Measurements from ENCODE around the gene LEMD2. TPM values are rescaled to one million over a fixed set of nuclear protein-coding genes. Genes with fewer than 3 reads are reported as not detected.

Gene LEMD2
- total RNA-seq, 1 experiment from 2014 or later, result 91.8 TPM

DNA sequence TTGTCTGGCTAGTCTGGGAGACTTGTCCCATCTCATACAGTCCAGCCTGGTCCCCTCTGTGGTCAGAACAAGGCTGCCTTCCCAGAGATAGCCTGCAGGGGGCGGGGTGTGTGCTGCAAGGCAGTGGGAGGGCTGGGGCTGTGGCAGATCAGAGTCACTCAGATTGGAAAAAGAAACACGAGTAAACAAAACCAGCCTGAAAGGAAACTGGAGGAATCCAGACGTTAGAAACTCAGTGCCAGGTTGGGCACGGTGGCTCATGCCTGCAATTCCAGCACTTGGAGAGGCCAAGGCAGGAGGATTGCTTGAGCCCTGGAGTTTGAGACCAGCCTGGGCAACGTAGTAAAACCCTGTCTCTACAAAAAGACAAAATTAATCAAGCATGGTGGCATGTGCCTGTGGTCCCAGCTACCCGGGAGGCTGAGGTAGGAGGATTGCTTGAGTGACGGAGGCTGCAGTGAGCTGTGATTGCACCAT lies 20.2 kb downstream of the LEMD2 start:
- Mint-ChIP-seq H3K27me3 (ENCODE audit: low read depth) (peaks cover 12% of the 10 kb centered on the region), H3K27ac (0 out of 7 replicates have a peak overlapping the region, but pooled peaks of 1 of the 3 experiments have one; percentile 44), H3K4me1 (peaks cover 42 to 46% of the 10 kb centered on the region in 2 experiments), H3K4me3 (no peak overlapping the region), H3K9me3 (peaks cover 0 to 3% of the 10 kb centered on the region in 2 experiments; a peak in 2 of 5 replicates), H3K36me3 (ENCODE audit: insufficient read depth in 1 of 3, low read depth in 3 of 3) (peaks cover 2 to 18% (median 17%) of the 10 kb centered on the region in 3 experiments)
- Histone ChIP-seq H4K20me1 (ENCODE audit: control insufficient read depth, insufficient read depth, insufficient read length) (no peaks in the 10 kb centered on the region), H3K14ac (ENCODE audit: insufficient read depth, low read length) (no peak overlapping the region), H3K9me3 (ENCODE audit: control insufficient read depth, low read depth, low read length) (no peaks in the 10 kb centered on the region), H2AFZ (ENCODE audit: low read length) (no peak overlapping the region), H3K9ac (ENCODE audit: extremely low read depth, insufficient read length, low read length) (no peak overlapping the region), H4K5ac (ENCODE audit: insufficient read length, low read depth, low read length) (no peak overlapping the region), H3T11ph (ENCODE audit: low read length) (no peak overlapping the region), H3K4me1 (ENCODE audit: insufficient read depth, low read length) (peaks cover 10% of the 10 kb centered on the region), H3K4me2 (ENCODE audit: insufficient read depth, insufficient read length, low read length) (no peak overlapping the region), H2BK12ac (ENCODE audit: insufficient read length, low read depth, low read length) (no peak overlapping the region), H3K27ac (ENCODE audit: insufficient read length, low read depth, low read length) (no peak overlapping the region), H3K18ac (ENCODE audit: insufficient read length, low read depth, low read length) (no peak overlapping the region), H2AK5ac (ENCODE audit: insufficient read length, low read length) (no peak overlapping the region), H3K56ac (ENCODE audit: insufficient read length, low read depth, low read length) (no peak overlapping the region), H2BK20ac (ENCODE audit: low read depth, low read length, poor library complexity, severe bottlenecking) (no peak overlapping the region), H2BK120ac (ENCODE audit: low read depth, low read length, poor library complexity, severe bottlenecking) (no peak overlapping the region), H2BK5ac (ENCODE audit: insufficient read length, low read length) (no peak overlapping the region), H4K91ac (ENCODE audit: insufficient read length, low read depth, low read length) (no peak overlapping the region), H3K23ac (ENCODE audit: insufficient read length, low read depth, low read length) (no peak overlapping the region), H3K79me1 (ENCODE audit: insufficient read depth, low read depth, low read length, poor library complexity, severe bottlenecking) (no peaks in the 10 kb centered on the region), H3K4ac (ENCODE audit: low read depth, low read length) (no peak overlapping the region), H3K79me2 (ENCODE audit: insufficient read depth, low read length) (no peaks in the 10 kb centered on the region), H2BK15ac (ENCODE audit: low read depth, low read length) (no peak overlapping the region), H4K8ac (replicated peaks; ENCODE audit: insufficient read length, low read depth, low read length) (no peak overlapping the region), H3K23me2 (ENCODE audit: insufficient read length, low read depth, low read length, poor library complexity, severe bottlenecking) (no peaks in the 10 kb centered on the region), H3K27me3 (ENCODE audit: insufficient read depth, low read length) (no peaks in the 10 kb centered on the region)
- no CpG with 5 or more reads among the region's 7 CpGs for WGBS (ENCODE audit: extremely low coverage, insufficient read length, low lambda C conversion rate)
- DNase-seq, result peak; percentile 87
- TF ChIP-seq, protein P1, sequence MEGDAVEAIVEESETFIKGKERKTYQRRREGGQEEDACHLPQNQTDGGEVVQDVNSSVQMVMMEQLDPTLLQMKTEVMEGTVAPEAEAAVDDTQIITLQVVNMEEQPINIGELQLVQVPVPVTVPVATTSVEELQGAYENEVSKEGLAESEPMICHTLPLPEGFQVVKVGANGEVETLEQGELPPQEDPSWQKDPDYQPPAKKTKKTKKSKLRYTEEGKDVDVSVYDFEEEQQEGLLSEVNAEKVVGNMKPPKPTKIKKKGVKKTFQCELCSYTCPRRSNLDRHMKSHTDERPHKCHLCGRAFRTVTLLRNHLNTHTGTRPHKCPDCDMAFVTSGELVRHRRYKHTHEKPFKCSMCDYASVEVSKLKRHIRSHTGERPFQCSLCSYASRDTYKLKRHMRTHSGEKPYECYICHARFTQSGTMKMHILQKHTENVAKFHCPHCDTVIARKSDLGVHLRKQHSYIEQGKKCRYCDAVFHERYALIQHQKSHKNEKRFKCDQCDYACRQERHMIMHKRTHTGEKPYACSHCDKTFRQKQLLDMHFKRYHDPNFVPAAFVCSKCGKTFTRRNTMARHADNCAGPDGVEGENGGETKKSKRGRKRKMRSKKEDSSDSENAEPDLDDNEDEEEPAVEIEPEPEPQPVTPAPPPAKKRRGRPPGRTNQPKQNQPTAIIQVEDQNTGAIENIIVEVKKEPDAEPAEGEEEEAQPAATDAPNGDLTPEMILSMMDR (conservative IDR thresholded peaks at IDR 0.05), result peak; percentile 91
